Loucy (cell line): ENCODE results near the gene SPP1.
"Not testable (repeated sequence)": the region's sequence is repeated elsewhere in the genome, so short reads cannot be mapped to it uniquely, and the experiment has no call there.

Experiments used
- H2AFZ ChIP-seq: fragments of 200-600 bp; sonication (generic); 2 replicates; pipeline ENCODE4 v1.6.0; 2016; ENCODE audit warnings: antibody characterized with exemption, mild to moderate bottlenecking, low read length, moderate library complexity
- H3F3A ChIP-seq: fragments of 200-600 bp; 2 replicates; pipeline ENCODE4 v1.6.0; 2016; ENCODE audit warnings: antibody characterized with exemption, low read depth, mild to moderate bottlenecking
- H3K27me3 ChIP-seq: fragments of 200-600 bp; sonication (generic); 2 replicates; pipeline ENCODE4 v1.6.1; 2014; ENCODE audit warnings: low read length, mild to moderate bottlenecking; ENCODE audit not compliant: insufficient read depth, poor library complexity, severe bottlenecking
- H3K36me3 ChIP-seq: fragments of 200-600 bp; sonication (generic); 2 replicates; pipeline ENCODE4 v1.6.1; 2016; ENCODE audit warnings: low read length; ENCODE audit not compliant: insufficient read depth
- H3K4me1 ChIP-seq: fragments of 200-600 bp; sonication (generic); 2 replicates; pipeline ENCODE4 v1.5.1; 2014; ENCODE audit warnings: low read length, mild to moderate bottlenecking; ENCODE audit not compliant: insufficient read depth, poor library complexity, severe bottlenecking
- H3K4me2 ChIP-seq: fragments of 200-600 bp; sonication (generic); 2 replicates; pipeline ENCODE4 v1.6.0; 2014; ENCODE audit warnings: antibody characterized with exemption, low read length, low read depth, mild to moderate bottlenecking; ENCODE audit not compliant: poor library complexity, severe bottlenecking
- H3K4me3 ChIP-seq: fragments of 200-600 bp; sonication (generic); 2 replicates; pipeline ENCODE4 v1.5.1; 2014; ENCODE audit warnings: low read length, mild to moderate bottlenecking, mixed read lengths; ENCODE audit not compliant: poor library complexity, severe bottlenecking
- H3K79me2 ChIP-seq: fragments of 200-600 bp; sonication (generic); 2 replicates; pipeline ENCODE4 v1.6.1; 2014; ENCODE audit warnings: low read length; ENCODE audit not compliant: insufficient read depth
- H3K9ac ChIP-seq: fragments of 200-600 bp; sonication (generic); 2 replicates; pipeline ENCODE4 v1.6.0; 2014; ENCODE audit warnings: mild to moderate bottlenecking, low read depth, low read length, moderate library complexity; ENCODE audit not compliant: poor library complexity, severe bottlenecking
- H3K9me2 ChIP-seq: fragments of 200-600 bp; sonication (generic); replicated peaks from 2 replicates; pipeline ENCODE4 v1.6.1; 2016; ENCODE audit warnings: low read depth, low read length, mixed read lengths
- H3K9me3 ChIP-seq: fragments of 200-600 bp; sonication (generic); 2 replicates; pipeline ENCODE4 v1.6.1; 2014; ENCODE audit warnings: mild to moderate bottlenecking, antibody characterized with exemption, low read length, low read depth; ENCODE audit not compliant: insufficient read depth
- H4K20me1 ChIP-seq: fragments of 200-600 bp; sonication (generic); 2 replicates; pipeline ENCODE4 v1.6.0; 2014; ENCODE audit warnings: antibody characterized with exemption, low read length, mild to moderate bottlenecking; ENCODE audit not compliant: insufficient read depth, poor library complexity, severe bottlenecking
- EZH2phosphoT487 ChIP-seq: fragments of 200-600 bp; IDR thresholded peaks from 2 replicates; pipeline ENCODE4 v1.6.1; 2018; ENCODE audit warnings: antibody characterized with exemption, mild to moderate bottlenecking, moderate library complexity, borderline replicate concordance
- TF ChIP-seq, protein P1 (sequence below): fragments of 200-600 bp; sonication (generic); conservative IDR thresholded peaks from 2 replicates; pipeline ENCODE4 v1.5.1; 2014; ENCODE audit warnings: mild to moderate bottlenecking, antibody characterized with exemption, low read length

Gene SPP1

DNA sequence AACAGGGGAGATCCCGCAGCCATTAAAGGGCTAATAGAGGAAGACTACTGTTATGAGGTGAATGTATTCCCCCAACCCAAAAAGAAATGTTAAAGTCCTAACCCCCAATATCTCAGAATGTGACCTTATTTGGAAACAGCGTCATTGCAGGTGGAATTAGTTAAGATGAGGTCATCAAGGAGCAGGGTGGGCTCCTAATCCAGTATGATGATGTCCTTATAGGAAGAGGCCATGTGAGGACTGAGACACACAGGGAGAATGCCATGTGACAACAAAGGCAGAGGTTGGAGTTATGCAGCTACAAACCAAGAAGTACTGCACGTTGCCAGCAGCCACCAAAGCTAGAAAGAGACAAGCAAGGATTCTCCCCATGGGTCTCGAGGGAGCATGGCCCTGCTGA lies 14.3 kb downstream of the SPP1 start:
- Histone ChIP-seq H3K4me1 (no peaks in the 10 kb centered on the region), H3K79me2 (no peaks in the 10 kb centered on the region), H4K20me1 (no peaks in the 10 kb centered on the region), H3K9me2 (no peaks in the 10 kb centered on the region), H2AFZ (no peak overlapping the region), H3K9ac (no peak overlapping the region), H3K9me3 (no peaks in the 10 kb centered on the region), H3K27me3 (no peaks in the 10 kb centered on the region), H3K4me2 (no peak overlapping the region), H3K36me3 (no peaks in the 10 kb centered on the region), H3K4me3 (no peak overlapping the region), H3F3A (no peaks in the 10 kb centered on the region)
- TF ChIP-seq EZH2phosphoT487 = no peak
- TF ChIP-seq, protein P1, sequence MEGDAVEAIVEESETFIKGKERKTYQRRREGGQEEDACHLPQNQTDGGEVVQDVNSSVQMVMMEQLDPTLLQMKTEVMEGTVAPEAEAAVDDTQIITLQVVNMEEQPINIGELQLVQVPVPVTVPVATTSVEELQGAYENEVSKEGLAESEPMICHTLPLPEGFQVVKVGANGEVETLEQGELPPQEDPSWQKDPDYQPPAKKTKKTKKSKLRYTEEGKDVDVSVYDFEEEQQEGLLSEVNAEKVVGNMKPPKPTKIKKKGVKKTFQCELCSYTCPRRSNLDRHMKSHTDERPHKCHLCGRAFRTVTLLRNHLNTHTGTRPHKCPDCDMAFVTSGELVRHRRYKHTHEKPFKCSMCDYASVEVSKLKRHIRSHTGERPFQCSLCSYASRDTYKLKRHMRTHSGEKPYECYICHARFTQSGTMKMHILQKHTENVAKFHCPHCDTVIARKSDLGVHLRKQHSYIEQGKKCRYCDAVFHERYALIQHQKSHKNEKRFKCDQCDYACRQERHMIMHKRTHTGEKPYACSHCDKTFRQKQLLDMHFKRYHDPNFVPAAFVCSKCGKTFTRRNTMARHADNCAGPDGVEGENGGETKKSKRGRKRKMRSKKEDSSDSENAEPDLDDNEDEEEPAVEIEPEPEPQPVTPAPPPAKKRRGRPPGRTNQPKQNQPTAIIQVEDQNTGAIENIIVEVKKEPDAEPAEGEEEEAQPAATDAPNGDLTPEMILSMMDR = no peak

GRCh38 chr4:87995435-87995834 lies 19.9 kb downstream of the SPP1 start:
- H3K79me2 ChIP-seq = no peaks in the 10 kb centered on the region
- no peak overlapping the region for H2AFZ ChIP-seq
- no peaks in the 10 kb centered on the region for H3K9me2 ChIP-seq
- H3F3A ChIP-seq = no peaks in the 10 kb centered on the region
- no peaks in the 10 kb centered on the region for H3K9me3 ChIP-seq
- H3K9ac ChIP-seq = no peak overlapping the region
- no peak for TF ChIP-seq EZH2phosphoT487
- TF ChIP-seq, protein P1 = no peak
- H3K4me3 ChIP-seq = no peak overlapping the region
- H3K4me1 ChIP-seq = no peaks in the 10 kb centered on the region
- H3K27me3 ChIP-seq = no peaks in the 10 kb centered on the region
- H4K20me1 ChIP-seq = no peaks in the 10 kb centered on the region
- H3K4me2 ChIP-seq = no peak overlapping the region
- H3K36me3 ChIP-seq = no peaks in the 10 kb centered on the region

GRCh38 chr4:87999191-87999691 lies 23.7 kb downstream of the SPP1 start:
- not testable (repeated sequence) for H3F3A ChIP-seq, H3K4me2 ChIP-seq, H3K79me2 ChIP-seq, H3K27me3 ChIP-seq, H4K20me1 ChIP-seq, H3K4me1 ChIP-seq, H3K9me2 ChIP-seq, H3K9me3 ChIP-seq, H3K36me3 ChIP-seq, H3K9ac ChIP-seq, H2AFZ ChIP-seq, H3K4me3 ChIP-seq

DNA sequence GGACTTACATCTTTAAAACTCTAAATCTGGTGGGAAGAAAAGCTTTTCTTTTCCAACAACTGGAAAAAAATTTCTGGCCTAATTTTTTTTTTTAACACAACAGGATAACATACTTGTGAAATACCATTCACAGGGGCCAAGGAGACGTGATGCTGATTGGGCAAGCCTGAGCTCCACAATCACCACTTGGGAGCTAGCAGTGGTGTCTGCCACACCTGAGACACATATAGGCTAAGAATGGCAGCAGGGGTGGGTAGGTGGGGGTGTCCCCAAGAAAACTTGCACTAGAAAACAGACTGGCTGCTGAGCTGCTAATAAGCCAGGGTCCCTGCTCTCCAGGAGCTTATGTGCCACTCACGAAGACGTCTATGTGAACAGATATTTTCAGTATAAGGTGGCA lies 26.4 kb downstream of the SPP1 start:
- H3K9ac ChIP-seq = no peak overlapping the region
- no peaks in the 10 kb centered on the region for H3K9me2 ChIP-seq
- H3K4me2 ChIP-seq = no peak overlapping the region
- H3K9me3 ChIP-seq = no peaks in the 10 kb centered on the region
- no peaks in the 10 kb centered on the region for H3K4me1 ChIP-seq
- no peak overlapping the region for H2AFZ ChIP-seq
- no peaks in the 10 kb centered on the region for H4K20me1 ChIP-seq
- H3K4me3 ChIP-seq = no peak overlapping the region
- H3K36me3 ChIP-seq = no peaks in the 10 kb centered on the region
- H3K27me3 ChIP-seq = no peaks in the 10 kb centered on the region
- no peaks in the 10 kb centered on the region for H3F3A ChIP-seq
- TF ChIP-seq EZH2phosphoT487 = no peak
- TF ChIP-seq, protein P1 = no peak
- H3K79me2 ChIP-seq = no peaks in the 10 kb centered on the region
